Calu3 (cell line): Measurements from ENCODE around the gene PLIN4. TPM values are rescaled to one million over a fixed set of nuclear protein-coding genes. Genes with fewer than 3 reads are reported as not detected.

ENCODE experiments used
- BruUV-seq: library from RNA; stranded (reverse); fragments of 400-500 nt; replicated peaks from 2 replicates; lab custom pipeline; 2021; lab: Mats Ljungman, UMichigan
- CTCF ChIA-PET: fragments of 300-600 bp; sonication (Branson Sonifier 250); formaldehyde crosslinking; loops from one replicate; lab custom pipeline; 2022; ENCODE audit warnings: antibody characterized with exemption; lab: Charles Lee
- DNase-seq: peaks from one replicate; pipeline ENCODE4 v3.0.0; 2022
- H3K27ac Mint-ChIP-seq: one replicate; pipeline ENCODE4 v1.8.0; 2022; ENCODE audit warnings: mixed read lengths; ENCODE audit not compliant: unreplicated experiment
- H3K27me3 Mint-ChIP-seq: one replicate; pipeline ENCODE4 v1.8.0; 2022; ENCODE audit warnings: mixed read lengths; ENCODE audit not compliant: unreplicated experiment
- H3K36me3 Mint-ChIP-seq: one replicate; pipeline ENCODE4 v1.8.0; 2022; ENCODE audit warnings: mild to moderate bottlenecking, moderate library complexity, mixed read lengths; ENCODE audit not compliant: insufficient read depth, unreplicated experiment
- H3K4me1 Mint-ChIP-seq: one replicate; pipeline ENCODE4 v1.8.0; 2022; ENCODE audit warnings: mild to moderate bottlenecking, low read depth, mixed read lengths; ENCODE audit not compliant: unreplicated experiment
- H3K4me3 Mint-ChIP-seq: one replicate; pipeline ENCODE4 v1.8.0; 2022; ENCODE audit warnings: mild to moderate bottlenecking, low read depth, moderate library complexity, mixed read lengths; ENCODE audit not compliant: unreplicated experiment
- H3K9me3 Mint-ChIP-seq: one replicate; pipeline ENCODE4 v1.8.0; 2022; ENCODE audit warnings: low read depth, mixed read lengths; ENCODE audit not compliant: unreplicated experiment
- CTCF ChIP-seq: fragments of 200-600 bp; IDR thresholded peaks from one replicate; pipeline ENCODE4 v1.8.0; 2022; ENCODE audit warnings: antibody characterized with exemption; ENCODE audit not compliant: unreplicated experiment
- intact Hi-C: fragments of 100-400 bp; cut with micrococcal nuclease; formaldehyde crosslinking; loops from one replicate; pipeline ENCODE4 v1.10.0; 2022; ENCODE audit not compliant: unreplicated experiment
- total RNA-seq: library from RNA; stranded (reverse); gene quantifications from 2 replicates; pipeline ENCODE4 v1.2.3, GENCODE V29; 2022

Gene PLIN4
- total RNA-seq, 1 experiment from 2014 or later: 1.1 TPM

- Mint-ChIP-seq H3K4me3 (no peak overlapping the region), H3K9me3 (no peaks in the 10 kb centered on the region), H3K4me1 (no peaks in the 10 kb centered on the region), H3K27me3 (no peaks in the 10 kb centered on the region), H3K36me3 (peaks cover 5% of the 10 kb centered on the region), H3K27ac (no peak overlapping the region)
- CTCF ChIA-PET: no interaction called here
- TF ChIP-seq CTCF: no peak
- intact Hi-C loops: no loop called here
- no TSS peak for BruUV-seq
- no peak for DNase-seq
Observed at GRCh38 chr19:4487572-4487971, 30.7 kb downstream of the PLIN4 start.

- DNase-seq: no peak
- CTCF ChIA-PET: interaction anchor here (0.6 kb wide), 1 partner anchor 431 kb away, joined by 3 read pairs; no protein-coding TSS in a partner anchor
- Mint-ChIP-seq H3K4me3 (no peak overlapping the region), H3K27me3 (no peaks in the 10 kb centered on the region), H3K36me3 (peaks cover 8% of the 10 kb centered on the region), H3K27ac (no peak overlapping the region), H3K9me3 (no peaks in the 10 kb centered on the region), H3K4me1 (no peaks in the 10 kb centered on the region)
- no TSS peak for BruUV-seq
- TF ChIP-seq CTCF: no peak
- intact Hi-C loops: no loop called here
Observed at GRCh38 chr19:4483385-4483784, 34.9 kb downstream of the PLIN4 start.

GRCh38 chr19:4482721-4483364, 35.4 kb downstream of the PLIN4 start:
- Mint-ChIP-seq H3K4me1 (no peaks in the 10 kb centered on the region), H3K9me3 (no peaks in the 10 kb centered on the region), H3K36me3 (peaks cover 6% of the 10 kb centered on the region), H3K27me3 (no peaks in the 10 kb centered on the region), H3K4me3 (no peak overlapping the region), H3K27ac (no peak overlapping the region)
- intact Hi-C loops: no loop called here
- BruUV-seq: no TSS peak
- DNase-seq: no peak
- CTCF ChIA-PET: interaction anchor here (0.6 kb wide), 1 partner anchor 297 kb away, joined by 4 read pairs; no protein-coding TSS in a partner anchor
- no peak for TF ChIP-seq CTCF

GRCh38 chr19:4477034-4477801, 41.1 kb downstream of the PLIN4 start:
- DNase-seq: no peak
- Mint-ChIP-seq H3K4me3 (no peak overlapping the region), H3K4me1 (no peaks in the 10 kb centered on the region), H3K27me3 (no peaks in the 10 kb centered on the region), H3K9me3 (no peaks in the 10 kb centered on the region), H3K27ac (no peak overlapping the region), H3K36me3 (peaks cover 24% of the 10 kb centered on the region)
- CTCF ChIA-PET: no interaction called here
- intact Hi-C loops: no loop called here
- no peak for TF ChIP-seq CTCF
- no TSS peak for BruUV-seq
